Measurements from ENCODE around the gene UNC79.

DNA sequence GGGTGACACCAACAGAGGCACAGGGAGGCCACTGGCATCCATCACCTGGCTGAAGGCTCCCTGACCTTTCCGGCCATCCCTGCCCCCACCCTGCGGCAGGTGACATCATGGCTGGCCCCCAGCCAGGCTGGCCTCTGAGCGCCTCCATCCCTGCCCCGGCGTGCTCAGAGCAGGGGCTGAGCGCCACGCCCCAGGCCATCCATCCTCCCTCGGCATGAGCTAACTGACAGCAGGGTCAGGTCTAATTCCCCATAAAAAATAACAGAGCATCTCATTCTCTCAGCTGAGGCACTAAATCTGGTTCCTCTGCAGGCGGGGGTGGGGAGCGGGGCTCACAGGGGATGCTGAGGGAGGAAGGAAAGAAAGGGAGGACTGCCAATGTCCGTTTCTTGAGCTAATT, 306.9 kb downstream of the UNC79 start:
- TF ChIP-seq, protein P1, sequence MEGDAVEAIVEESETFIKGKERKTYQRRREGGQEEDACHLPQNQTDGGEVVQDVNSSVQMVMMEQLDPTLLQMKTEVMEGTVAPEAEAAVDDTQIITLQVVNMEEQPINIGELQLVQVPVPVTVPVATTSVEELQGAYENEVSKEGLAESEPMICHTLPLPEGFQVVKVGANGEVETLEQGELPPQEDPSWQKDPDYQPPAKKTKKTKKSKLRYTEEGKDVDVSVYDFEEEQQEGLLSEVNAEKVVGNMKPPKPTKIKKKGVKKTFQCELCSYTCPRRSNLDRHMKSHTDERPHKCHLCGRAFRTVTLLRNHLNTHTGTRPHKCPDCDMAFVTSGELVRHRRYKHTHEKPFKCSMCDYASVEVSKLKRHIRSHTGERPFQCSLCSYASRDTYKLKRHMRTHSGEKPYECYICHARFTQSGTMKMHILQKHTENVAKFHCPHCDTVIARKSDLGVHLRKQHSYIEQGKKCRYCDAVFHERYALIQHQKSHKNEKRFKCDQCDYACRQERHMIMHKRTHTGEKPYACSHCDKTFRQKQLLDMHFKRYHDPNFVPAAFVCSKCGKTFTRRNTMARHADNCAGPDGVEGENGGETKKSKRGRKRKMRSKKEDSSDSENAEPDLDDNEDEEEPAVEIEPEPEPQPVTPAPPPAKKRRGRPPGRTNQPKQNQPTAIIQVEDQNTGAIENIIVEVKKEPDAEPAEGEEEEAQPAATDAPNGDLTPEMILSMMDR (IDR thresholded peaks at IDR 0.05), result no peak
- no peak for TF ChIP-seq POLR2A (IDR thresholded peaks at IDR 0.05; ENCODE audit: low read depth)
- TF ChIP-seq POLR2AphosphoS5 (IDR thresholded peaks at IDR 0.05), result no peak

All from esophagus muscularis mucosa (tissue), 3 donors.